C4-2B (cell line): ENCODE measurements around the gene AICDA.

Source experiments
- ZFX ChIP-seq: fragments of 450-650 bp; IDR thresholded peaks from 2 replicates; pipeline ENCODE4 v1.6.1; 2017
- TF ChIP-seq, protein P1 (sequence below): fragments of 450-650 bp; conservative IDR thresholded peaks from 2 replicates; pipeline ENCODE4 v1.5.1; 2017; ENCODE audit warnings: mild to moderate bottlenecking

DNA sequence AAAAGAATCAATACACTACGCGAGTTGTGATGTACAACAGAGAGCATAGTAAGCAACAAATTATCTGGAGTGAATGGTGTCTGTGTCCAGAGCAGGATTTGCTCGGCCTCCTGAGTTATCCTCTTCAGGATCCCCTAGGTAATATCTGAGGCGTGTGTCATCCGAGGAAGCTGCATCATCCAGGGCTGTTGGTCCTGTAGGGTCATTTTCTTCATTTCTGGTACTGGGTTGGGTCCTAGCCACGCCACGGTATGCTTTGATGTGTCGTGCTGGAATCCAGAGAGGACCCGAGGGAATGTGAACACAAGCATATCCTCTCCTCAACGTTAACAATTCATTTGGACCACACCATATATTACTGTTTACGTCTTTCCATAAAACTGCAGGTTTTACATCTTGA is 53.0 kb downstream of the AICDA start:
- TF ChIP-seq, protein P1, sequence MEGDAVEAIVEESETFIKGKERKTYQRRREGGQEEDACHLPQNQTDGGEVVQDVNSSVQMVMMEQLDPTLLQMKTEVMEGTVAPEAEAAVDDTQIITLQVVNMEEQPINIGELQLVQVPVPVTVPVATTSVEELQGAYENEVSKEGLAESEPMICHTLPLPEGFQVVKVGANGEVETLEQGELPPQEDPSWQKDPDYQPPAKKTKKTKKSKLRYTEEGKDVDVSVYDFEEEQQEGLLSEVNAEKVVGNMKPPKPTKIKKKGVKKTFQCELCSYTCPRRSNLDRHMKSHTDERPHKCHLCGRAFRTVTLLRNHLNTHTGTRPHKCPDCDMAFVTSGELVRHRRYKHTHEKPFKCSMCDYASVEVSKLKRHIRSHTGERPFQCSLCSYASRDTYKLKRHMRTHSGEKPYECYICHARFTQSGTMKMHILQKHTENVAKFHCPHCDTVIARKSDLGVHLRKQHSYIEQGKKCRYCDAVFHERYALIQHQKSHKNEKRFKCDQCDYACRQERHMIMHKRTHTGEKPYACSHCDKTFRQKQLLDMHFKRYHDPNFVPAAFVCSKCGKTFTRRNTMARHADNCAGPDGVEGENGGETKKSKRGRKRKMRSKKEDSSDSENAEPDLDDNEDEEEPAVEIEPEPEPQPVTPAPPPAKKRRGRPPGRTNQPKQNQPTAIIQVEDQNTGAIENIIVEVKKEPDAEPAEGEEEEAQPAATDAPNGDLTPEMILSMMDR, result no peak
- TF ChIP-seq ZFX, result no peak
